SK-N-SH treated with all-trans-retinoic acid at 6 μM for 48 hours (cell line): ENCODE data around the gene CABP7.

Experiments used
- ATAC-seq: fragments of 200-7000 bp; cut with Tn5 transposase; 3 replicates; pipeline ENCODE4 v1.9.1; 2020; ENCODE audit warnings: mild to moderate bottlenecking, moderate library complexity
- ARNTL ChIP-seq: fragments of 450-650 bp; formaldehyde crosslinking; IDR thresholded peaks from 2 replicates; pipeline ENCODE4 v1.5.0; 2020; ENCODE audit warnings: low read depth, mild to moderate bottlenecking, moderate library complexity, borderline replicate concordance
- BACH2 ChIP-seq: fragments of 250-450 bp; sonication (Bioruptor Pico); IDR thresholded peaks from 2 replicates; pipeline ENCODE4 v1.9.0; 2021; ENCODE audit warnings: mild to moderate bottlenecking, borderline replicate concordance
- CREB5 ChIP-seq: fragments of 250-450 bp; sonication (Bioruptor Pico); IDR thresholded peaks from 2 replicates; pipeline ENCODE4 v1.5.1; 2020; ENCODE audit warnings: low read depth, mild to moderate bottlenecking, moderate library complexity
- ESRRG ChIP-seq: fragments of 250-450 bp; sonication (Bioruptor Pico); IDR thresholded peaks from 2 replicates; pipeline ENCODE4 v1.6.1; 2021; ENCODE audit warnings: mild to moderate bottlenecking
- GLIS3 ChIP-seq: fragments of 250-450 bp; sonication (Bioruptor Pico); IDR thresholded peaks from 2 replicates; pipeline ENCODE4 v1.5.0; 2020; ENCODE audit warnings: mild to moderate bottlenecking, moderate library complexity
- ISL1 ChIP-seq: fragments of 250-450 bp; sonication (Bioruptor Pico); IDR thresholded peaks from 2 replicates; pipeline ENCODE4 v2.1.2; 2022; ENCODE audit warnings: mild to moderate bottlenecking, moderate library complexity
- OSR1 ChIP-seq: fragments of 250-450 bp; sonication (Bioruptor Pico); IDR thresholded peaks from 2 replicates; pipeline ENCODE4 v1.8.0; 2022; ENCODE audit warnings: moderate library complexity, mild to moderate bottlenecking, inconsistent platforms
- POU6F1 ChIP-seq: fragments of 250-450 bp; sonication (Bioruptor Pico); IDR thresholded peaks from 2 replicates; pipeline ENCODE4 v1.8.0; 2021; ENCODE audit warnings: low read depth, mild to moderate bottlenecking, moderate library complexity, borderline replicate concordance
- PPARA ChIP-seq: fragments of 250-450 bp; sonication (Bioruptor Pico); IDR thresholded peaks from 2 replicates; pipeline ENCODE4 v1.5.0; 2020; ENCODE audit warnings: mild to moderate bottlenecking, borderline replicate concordance
- RARB ChIP-seq: fragments of 250-450 bp; sonication (Bioruptor Pico); IDR thresholded peaks from 2 replicates; pipeline ENCODE4 v1.8.0; 2021; ENCODE audit warnings: mild to moderate bottlenecking, moderate library complexity
- SNAI2 ChIP-seq: fragments of 250-450 bp; sonication (Bioruptor Pico); IDR thresholded peaks from 2 replicates; pipeline ENCODE4 v1.5.0; 2020; ENCODE audit warnings: mild to moderate bottlenecking, moderate library complexity
- TCF4 ChIP-seq: fragments of 250-450 bp; sonication (Bioruptor Pico); IDR thresholded peaks from 2 replicates; pipeline ENCODE4 v1.8.0; 2021; ENCODE audit warnings: mild to moderate bottlenecking, moderate library complexity, borderline replicate concordance
- TSHZ2 ChIP-seq: fragments of 250-450 bp; sonication (Bioruptor Pico); IDR thresholded peaks from 2 replicates; pipeline ENCODE4 v1.5.0; 2020; ENCODE audit warnings: mild to moderate bottlenecking, moderate library complexity
- ZC3H10 ChIP-seq: fragments of 250-450 bp; sonication (Bioruptor Pico); IDR thresholded peaks from 2 replicates; pipeline ENCODE4 v1.5.1; 2021; ENCODE audit warnings: mild to moderate bottlenecking, moderate library complexity
- ZFP30 ChIP-seq: fragments of 450-650 bp; formaldehyde crosslinking; IDR thresholded peaks from 2 replicates; pipeline ENCODE4 v1.5.0; 2022; ENCODE audit warnings: mild to moderate bottlenecking, moderate library complexity
- ZNF565 ChIP-seq: fragments of 450-650 bp; formaldehyde crosslinking; conservative IDR thresholded peaks from 2 replicates; pipeline ENCODE4 v1.5.0; 2020; ENCODE audit warnings: low read depth, mild to moderate bottlenecking, moderate library complexity
- ZNF70 ChIP-seq: fragments of 450-650 bp; formaldehyde crosslinking; IDR thresholded peaks from 2 replicates; pipeline ENCODE4 v1.5.0; 2020; ENCODE audit warnings: mild to moderate bottlenecking, moderate library complexity
- ZNF8 ChIP-seq: fragments of 450-650 bp; formaldehyde crosslinking; IDR thresholded peaks from 2 replicates; pipeline ENCODE4 v1.5.0; 2020; ENCODE audit warnings: mild to moderate bottlenecking, moderate library complexity
- TF ChIP-seq, protein P1 (sequence below): fragments of 250-450 bp; sonication (Bioruptor Pico); IDR thresholded peaks from 2 replicates; pipeline ENCODE4 v1.8.0; 2020; ENCODE audit warnings: mild to moderate bottlenecking, moderate library complexity, borderline replicate concordance

The CABP7 gene

DNA sequence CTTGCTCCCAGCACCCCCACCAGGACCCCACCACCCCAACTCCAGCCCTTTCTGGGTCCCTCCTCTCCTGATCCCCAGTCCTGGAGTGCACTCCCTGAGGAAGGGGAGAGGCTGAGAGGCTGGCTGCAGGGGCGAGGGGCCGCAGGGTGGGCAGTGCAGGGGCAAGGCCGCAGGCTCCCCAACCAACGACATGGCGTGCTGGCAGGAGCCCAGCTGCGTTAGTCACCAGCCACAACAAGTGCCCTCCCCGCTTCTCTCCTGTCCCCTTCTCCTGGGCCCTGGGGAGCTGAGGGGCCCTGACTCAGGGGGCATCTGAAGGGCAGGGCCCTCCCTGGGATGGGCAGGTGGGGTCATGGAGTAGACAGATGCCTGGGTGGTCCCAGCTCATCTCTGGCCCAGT is 2.3 kb downstream of the CABP7 start:
- peak; percentile 35 for ATAC-seq
- TF ChIP-seq, protein P1, sequence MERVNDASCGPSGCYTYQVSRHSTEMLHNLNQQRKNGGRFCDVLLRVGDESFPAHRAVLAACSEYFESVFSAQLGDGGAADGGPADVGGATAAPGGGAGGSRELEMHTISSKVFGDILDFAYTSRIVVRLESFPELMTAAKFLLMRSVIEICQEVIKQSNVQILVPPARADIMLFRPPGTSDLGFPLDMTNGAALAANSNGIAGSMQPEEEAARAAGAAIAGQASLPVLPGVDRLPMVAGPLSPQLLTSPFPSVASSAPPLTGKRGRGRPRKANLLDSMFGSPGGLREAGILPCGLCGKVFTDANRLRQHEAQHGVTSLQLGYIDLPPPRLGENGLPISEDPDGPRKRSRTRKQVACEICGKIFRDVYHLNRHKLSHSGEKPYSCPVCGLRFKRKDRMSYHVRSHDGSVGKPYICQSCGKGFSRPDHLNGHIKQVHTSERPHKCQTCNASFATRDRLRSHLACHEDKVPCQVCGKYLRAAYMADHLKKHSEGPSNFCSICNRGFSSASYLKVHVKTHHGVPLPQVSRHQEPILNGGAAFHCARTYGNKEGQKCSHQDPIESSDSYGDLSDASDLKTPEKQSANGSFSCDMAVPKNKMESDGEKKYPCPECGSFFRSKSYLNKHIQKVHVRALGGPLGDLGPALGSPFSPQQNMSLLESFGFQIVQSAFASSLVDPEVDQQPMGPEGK (CRISPR knock-in tag) = no peak
- no peak for TF ChIP-seq BACH2 (CRISPR knock-in tag)
- TF ChIP-seq ZFP30 = no peak
- no peak for TF ChIP-seq ZNF70 (CRISPR knock-in tag)
- TF ChIP-seq RARB (CRISPR knock-in tag) = no peak
- no peak for TF ChIP-seq ESRRG (CRISPR knock-in tag)
- TF ChIP-seq SNAI2 (CRISPR knock-in tag) = no peak
- TF ChIP-seq POU6F1 (CRISPR knock-in tag) = no peak
- TF ChIP-seq TSHZ2 = no peak
- no peak for TF ChIP-seq ISL1 (CRISPR knock-in tag)
- no peak for TF ChIP-seq CREB5 (CRISPR knock-in tag)
- TF ChIP-seq ZNF8 (CRISPR knock-in tag) = no peak
- no peak for TF ChIP-seq ZNF565
- TF ChIP-seq PPARA (CRISPR knock-in tag) = no peak

DNA sequence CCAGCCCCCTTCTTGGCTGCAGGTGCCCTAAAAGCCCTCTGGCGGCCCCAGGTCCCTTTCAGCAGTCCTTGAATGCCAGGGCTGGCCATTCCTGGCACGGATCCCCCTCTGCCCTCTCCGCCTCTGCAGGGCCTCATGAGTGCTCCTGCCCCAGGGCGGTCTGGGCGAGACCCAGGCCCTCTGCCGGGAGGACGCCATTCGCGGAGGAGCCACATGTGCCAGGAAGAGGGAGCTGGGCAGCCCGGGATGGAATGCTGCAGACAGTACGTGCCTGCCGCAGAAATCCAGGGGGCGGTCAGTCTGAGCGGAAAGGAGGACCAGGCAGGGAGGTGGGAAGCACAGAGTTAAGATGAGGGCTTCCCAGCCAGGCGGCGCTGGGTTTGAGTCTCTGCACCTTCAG is 2.8 kb downstream of the CABP7 start:
- peak; percentile 6; the same call in 1 of the 3 replicates for ATAC-seq
- TF ChIP-seq, protein P1 (CRISPR knock-in tag) = no peak
- TF ChIP-seq GLIS3 (CRISPR knock-in tag) = no peak
- TF ChIP-seq SNAI2 (CRISPR knock-in tag) = no peak
- no peak for TF ChIP-seq RARB (CRISPR knock-in tag)
- no peak for TF ChIP-seq ZNF8 (CRISPR knock-in tag)
- no peak for TF ChIP-seq TSHZ2
- TF ChIP-seq ESRRG (CRISPR knock-in tag) = no peak
- no peak for TF ChIP-seq TCF4 (CRISPR knock-in tag)

DNA sequence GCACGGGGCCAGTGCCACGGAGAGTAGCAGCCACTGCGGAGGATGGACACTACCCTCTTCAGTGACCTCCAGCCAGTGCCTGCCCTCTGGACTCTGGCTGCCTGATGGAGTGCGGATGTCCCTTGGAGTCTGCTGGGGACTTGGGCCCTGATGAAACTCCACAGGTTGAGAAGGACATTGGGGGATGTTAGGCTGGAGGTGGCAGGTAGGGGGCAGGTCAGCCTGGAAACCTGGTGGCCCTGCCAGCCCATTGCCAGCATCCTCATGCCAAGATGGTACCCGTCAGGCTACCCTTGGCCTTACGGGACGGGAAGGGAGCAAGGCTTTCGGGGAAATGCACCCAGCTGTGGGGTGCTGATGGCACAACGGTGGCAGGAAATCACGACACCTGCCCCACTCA is 4.0 kb downstream of the CABP7 start:
- ATAC-seq = no peak
- TF ChIP-seq ISL1 (CRISPR knock-in tag) (no peak), TCF4 (CRISPR knock-in tag) (no peak), RARB (CRISPR knock-in tag) (no peak), ARNTL (CRISPR knock-in tag) (no peak), OSR1 (CRISPR knock-in tag) (no peak), ZC3H10 (CRISPR knock-in tag) (no peak), CREB5 (CRISPR knock-in tag) (no peak), ZNF8 (CRISPR knock-in tag) (no peak), ZFP30 (no peak), SNAI2 (CRISPR knock-in tag) (no peak), ZNF565 (no peak), GLIS3 (CRISPR knock-in tag) (no peak), ESRRG (CRISPR knock-in tag) (no peak)
- TF ChIP-seq, protein P1 (CRISPR knock-in tag) = no peak
